Caco-2 (cell line): Measurements from ENCODE around the gene PGGHG. TPM values are rescaled to one million over a fixed set of nuclear protein-coding genes. Genes with fewer than 3 reads are reported as not detected.
"Not testable (repeated sequence)": the region's sequence is repeated elsewhere in the genome, so short reads cannot be mapped to it uniquely, and the experiment has no call there.

ENCODE experiments used
- BruUV-seq: library from RNA; stranded (reverse); fragments of 400-500 nt; replicated peaks from 2 replicates; lab custom pipeline; 2021; lab: Mats Ljungman, UMichigan
- CTCF ChIA-PET: fragments of 300-600 bp; sonication (Branson Sonifier 250); formaldehyde crosslinking; loops from one replicate; lab custom pipeline; 2022; ENCODE audit warnings: antibody characterized with exemption; lab: Charles Lee
- POLR2A ChIA-PET: fragments of 300-600 bp; sonication (Branson Sonifier 250); formaldehyde crosslinking; loops from one replicate; lab custom pipeline; 2022; ENCODE audit warnings: antibody characterized with exemption; lab: Charles Lee
- DNase-seq, 2 experiments: peaks; one replicate each; pipeline versions ENCODE4 v3.0.0 to v3.0.0-alpha.2; 2020 to 2022
- H3K27me3 ChIP-seq: replicated peaks from 2 replicates; pipeline ENCODE4 v1.6.0; 2011; ENCODE audit warnings: low read length; ENCODE audit not compliant: control insufficient read depth, insufficient read depth
- H3K36me3 ChIP-seq: 2 replicates; pipeline ENCODE4 v1.5.1; 2011; ENCODE audit warnings: low read length; ENCODE audit not compliant: control insufficient read depth, insufficient read depth
- H3K4me1 ChIP-seq: fragments of 250-450 bp; sonication (Bioruptor Pico); 2 replicates; pipeline ENCODE4 v1.5.1; 2020; ENCODE audit warnings: mild to moderate bottlenecking
- H3K4me3 ChIP-seq: 2 replicates; pipeline ENCODE4 v1.5.1; 2011; ENCODE audit warnings: low read depth, mild to moderate bottlenecking, control low read depth, low read length
- H3K9me3 ChIP-seq: fragments of 250-450 bp; sonication (Bioruptor Pico); 2 replicates; pipeline ENCODE4 v1.5.1; 2020; ENCODE audit warnings: mild to moderate bottlenecking, moderate library complexity
- H3K27ac Mint-ChIP-seq: one replicate; pipeline ENCODE4 v1.8.0; 2022; ENCODE audit warnings: mixed read lengths; ENCODE audit not compliant: unreplicated experiment
- H3K27me3 Mint-ChIP-seq: one replicate; pipeline ENCODE4 v1.8.0; 2022; ENCODE audit warnings: mixed read lengths; ENCODE audit not compliant: insufficient read depth, unreplicated experiment
- H3K36me3 Mint-ChIP-seq: one replicate; pipeline ENCODE4 v1.8.0; 2022; ENCODE audit warnings: mild to moderate bottlenecking, mixed read lengths; ENCODE audit not compliant: insufficient read depth, unreplicated experiment
- H3K4me1 Mint-ChIP-seq: one replicate; pipeline ENCODE4 v1.8.0; 2022; ENCODE audit warnings: low read depth, mixed read lengths; ENCODE audit not compliant: unreplicated experiment
- H3K4me3 Mint-ChIP-seq: one replicate; pipeline ENCODE4 v1.8.0; 2022; ENCODE audit warnings: mild to moderate bottlenecking, moderate library complexity, mixed read lengths; ENCODE audit not compliant: unreplicated experiment
- H3K9me3 Mint-ChIP-seq: one replicate; pipeline ENCODE4 v1.8.0; 2022; ENCODE audit warnings: mixed read lengths; ENCODE audit not compliant: unreplicated experiment
- intact Hi-C: fragments of 100-400 bp; cut with micrococcal nuclease; formaldehyde crosslinking; loops from one replicate; pipeline ENCODE4 v1.10.0; 2022; ENCODE audit not compliant: unreplicated experiment
- total RNA-seq: library from RNA; stranded (reverse); gene quantifications from 2 replicates; pipeline ENCODE4 v1.2.3, GENCODE V29; 2022
- TF ChIP-seq, protein P1 (sequence below), 2 experiments: fragments of 200-600 bp in 1 of 2; IDR thresholded peaks; 1 replicate in 1 of 2; 2 replicates in 1 of 2; pipeline versions ENCODE4 v1.5.1 to v1.8.0; 2011 to 2022; ENCODE audit warnings: antibody characterized with exemption in 1 of 2, control low read depth in 1 of 2, inconsistent platforms in 1 of 2, low read depth in 1 of 2, low read length in 1 of 2, mild to moderate bottlenecking in 1 of 2, moderate library complexity in 1 of 2; ENCODE audit not compliant: insufficient read depth in 1 of 2, severe bottlenecking in 1 of 2, unreplicated experiment in 1 of 2

The PGGHG gene
- total RNA-seq, 1 experiment from 2014 or later, result 59.6 TPM

DNA sequence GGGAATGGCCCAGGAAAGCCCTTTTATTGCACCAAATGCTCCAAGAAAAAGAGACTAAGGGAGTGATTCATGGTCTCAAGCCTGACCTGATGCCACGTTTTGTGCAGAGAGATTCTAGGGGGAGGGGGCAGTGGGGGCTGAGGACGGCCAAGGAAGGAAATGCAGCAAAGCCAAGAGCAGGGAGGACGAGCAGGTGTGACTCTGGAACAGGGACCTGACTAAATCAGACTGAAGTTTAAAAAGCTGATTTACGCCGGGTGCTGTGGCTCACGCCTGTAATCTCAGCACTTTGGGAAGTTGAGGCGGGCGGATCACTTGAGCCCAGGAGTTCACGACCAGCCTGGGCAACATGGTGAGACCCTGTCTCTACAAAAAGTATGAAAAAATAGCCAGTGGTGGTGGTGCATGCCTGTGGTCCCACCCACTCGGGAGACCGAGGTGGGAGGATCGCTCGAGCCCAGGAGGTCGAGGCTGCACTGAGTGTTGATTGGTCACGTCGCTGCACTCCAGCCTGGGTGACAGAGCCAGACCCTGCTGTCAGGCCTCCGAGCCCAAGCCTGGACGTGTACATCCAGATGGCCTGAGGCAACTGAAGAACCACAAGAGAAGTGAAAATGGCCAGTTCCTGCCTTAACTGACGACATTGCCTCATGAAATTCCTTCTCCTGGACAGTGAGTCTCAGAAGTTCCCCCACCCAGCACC is 42.6 kb downstream of the PGGHG start:
- H3K36me3 Mint-ChIP-seq, result peaks cover 14% of the 10 kb centered on the region
- DNase-seq, result no peak
- no peaks in the 10 kb centered on the region for H3K27me3 Mint-ChIP-seq
- no peaks in the 10 kb centered on the region for H3K36me3 ChIP-seq
- H3K9me3 Mint-ChIP-seq, result no peaks in the 10 kb centered on the region
- intact Hi-C loops, result no loop called here
- H3K4me3 ChIP-seq, result no peak overlapping the region
- TF ChIP-seq, protein P1, sequence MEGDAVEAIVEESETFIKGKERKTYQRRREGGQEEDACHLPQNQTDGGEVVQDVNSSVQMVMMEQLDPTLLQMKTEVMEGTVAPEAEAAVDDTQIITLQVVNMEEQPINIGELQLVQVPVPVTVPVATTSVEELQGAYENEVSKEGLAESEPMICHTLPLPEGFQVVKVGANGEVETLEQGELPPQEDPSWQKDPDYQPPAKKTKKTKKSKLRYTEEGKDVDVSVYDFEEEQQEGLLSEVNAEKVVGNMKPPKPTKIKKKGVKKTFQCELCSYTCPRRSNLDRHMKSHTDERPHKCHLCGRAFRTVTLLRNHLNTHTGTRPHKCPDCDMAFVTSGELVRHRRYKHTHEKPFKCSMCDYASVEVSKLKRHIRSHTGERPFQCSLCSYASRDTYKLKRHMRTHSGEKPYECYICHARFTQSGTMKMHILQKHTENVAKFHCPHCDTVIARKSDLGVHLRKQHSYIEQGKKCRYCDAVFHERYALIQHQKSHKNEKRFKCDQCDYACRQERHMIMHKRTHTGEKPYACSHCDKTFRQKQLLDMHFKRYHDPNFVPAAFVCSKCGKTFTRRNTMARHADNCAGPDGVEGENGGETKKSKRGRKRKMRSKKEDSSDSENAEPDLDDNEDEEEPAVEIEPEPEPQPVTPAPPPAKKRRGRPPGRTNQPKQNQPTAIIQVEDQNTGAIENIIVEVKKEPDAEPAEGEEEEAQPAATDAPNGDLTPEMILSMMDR (IDR thresholded peaks at IDR 0.05; ENCODE audit: insufficient read depth in 1 of 2, low read depth in 1 of 2, low read length in 1 of 2, severe bottlenecking in 1 of 2, unreplicated experiment in 1 of 2), result no peak
- H3K27ac Mint-ChIP-seq, result no peak overlapping the region
- H3K27me3 ChIP-seq, result no peaks in the 10 kb centered on the region
- H3K4me1 ChIP-seq, result peaks cover 34% of the 10 kb centered on the region
- peaks cover 29% of the 10 kb centered on the region for H3K4me1 Mint-ChIP-seq
- CTCF ChIA-PET, result no interaction called here
- H3K9me3 ChIP-seq, result peaks cover 10% of the 10 kb centered on the region; the same call in 1 of the 2 replicates
- POLR2A ChIA-PET, result no interaction called here
- no peak overlapping the region for H3K4me3 Mint-ChIP-seq
- BruUV-seq, result no TSS peak

GRCh38 chr11:332651-333480 is 43.9 kb downstream of the PGGHG start:
- no TSS peak for BruUV-seq
- H3K4me1 ChIP-seq, result peaks cover 37% of the 10 kb centered on the region
- Mint-ChIP-seq H3K36me3 (peaks cover 9% of the 10 kb centered on the region), H3K4me3 (no peak overlapping the region), H3K4me1 (peaks cover 34% of the 10 kb centered on the region), H3K27ac (no peak overlapping the region), H3K27me3 (no peaks in the 10 kb centered on the region), H3K9me3 (no peaks in the 10 kb centered on the region)
- CTCF ChIA-PET, result no interaction called here
- no peak for DNase-seq
- TF ChIP-seq, protein P1 (IDR thresholded peaks at IDR 0.05; ENCODE audit: insufficient read depth in 1 of 2, low read depth in 1 of 2, low read length in 1 of 2, severe bottlenecking in 1 of 2, unreplicated experiment in 1 of 2), result no peak
- POLR2A ChIA-PET, result no interaction called here
- H3K36me3 ChIP-seq, result no peaks in the 10 kb centered on the region
- no peaks in the 10 kb centered on the region for H3K27me3 ChIP-seq
- no peak overlapping the region for H3K4me3 ChIP-seq
- intact Hi-C loops, result no loop called here
- H3K9me3 ChIP-seq, result peaks cover 10% of the 10 kb centered on the region; the same call in 1 of the 2 replicates

DNA sequence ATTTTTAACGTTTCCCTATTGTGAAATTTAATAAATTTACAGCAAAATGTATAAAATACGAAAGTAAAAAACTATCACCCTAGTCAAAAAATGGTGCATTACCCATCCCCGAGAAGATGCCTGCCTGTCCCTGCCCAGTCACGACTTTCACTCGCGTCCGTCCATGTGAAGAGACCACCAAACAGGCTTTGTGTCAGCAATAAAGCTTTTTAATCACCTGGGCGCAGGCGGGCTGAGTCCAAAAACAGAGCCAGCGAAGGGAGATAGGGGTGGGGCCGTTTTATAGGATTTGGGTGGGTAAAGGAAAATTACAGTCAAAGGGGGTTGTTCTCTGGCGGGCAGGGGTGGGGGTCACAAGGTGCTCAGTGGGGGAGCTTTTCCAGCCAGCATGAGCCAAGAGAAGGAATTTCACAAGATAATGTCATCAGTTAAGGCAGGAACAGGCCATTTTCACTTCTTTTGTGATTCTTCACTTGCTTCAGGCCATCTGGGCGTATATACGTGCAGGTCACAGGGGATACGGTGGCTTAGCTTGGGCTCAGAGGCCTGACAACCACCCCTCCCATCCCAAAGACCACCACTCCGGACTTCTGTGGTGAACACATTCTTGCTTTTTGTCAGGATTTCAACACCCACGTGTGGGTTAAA is 44.8 kb downstream of the PGGHG start:
- intact Hi-C loops, H3K27me3 Mint-ChIP-seq, H3K9me3 Mint-ChIP-seq, H3K27me3 ChIP-seq, BruUV-seq, H3K4me3 ChIP-seq, H3K36me3 Mint-ChIP-seq, H3K36me3 ChIP-seq, DNase-seq: not testable (repeated sequence)
- Mint-ChIP-seq H3K4me3 (peak overlapping the region; percentile 48), H3K27ac (peak overlapping the region; percentile 62), H3K4me1 (peaks cover 34% of the 10 kb centered on the region)
- ChIA-PET CTCF (interaction anchor here (1.1 kb wide), 1 partner anchor 83 kb away, joined by 3 read pairs; no protein-coding TSS in a partner anchor), POLR2A (interaction anchor here (1.0 kb wide), 1 partner anchor 22 kb away, joined by 4 read pairs; no protein-coding TSS in a partner anchor)
- H3K4me1 ChIP-seq, result peaks cover 37% of the 10 kb centered on the region
- H3K9me3 ChIP-seq, result peaks cover 10% of the 10 kb centered on the region; the same call in 1 of the 2 replicates
